NCI-H526 (cell line): ENCODE measurements around the gene KIAA0825.
A peak's percentile ranks its signal among the peaks of the same experiment; 100 is the strongest.
"Not testable (repeated sequence)": the region's sequence is repeated elsewhere in the genome, so short reads cannot be mapped to it uniquely, and the experiment has no call there.

Source experiments
- DNase-seq, 2 experiments: peaks; one replicate each; lab custom pipeline; 2025; lab: John Stamatoyannopoulos, UW

KIAA0825 gene

GRCh38 chr5:94174748-94175411 lies 443.5 kb downstream of the KIAA0825 start:
- DNase-seq = no peak

- DNase-seq = no peak
These were observed 445.3 kb downstream of the KIAA0825 start for GRCh38 chr5:94173100-94173499.

GRCh38 chr5:94171070-94171469 lies 447.3 kb downstream of the KIAA0825 start:
- not testable (repeated sequence) for DNase-seq

- DNase-seq = not testable (repeated sequence)
These were observed 448.2 kb downstream of the KIAA0825 start for GRCh38 chr5:94170158-94170557.

- no peak for DNase-seq
These were observed 450.3 kb downstream of the KIAA0825 start for GRCh38 chr5:94168151-94168550.

- no peak for DNase-seq
These were observed 456.6 kb downstream of the KIAA0825 start for GRCh38 chr5:94161801-94162200.

- DNase-seq = no peak
These were observed 459.3 kb downstream of the KIAA0825 start for GRCh38 chr5:94159144-94159543.

GRCh38 chr5:94157704-94158539 lies 460.5 kb downstream of the KIAA0825 start:
- no peak for DNase-seq

- no peak for DNase-seq
These were observed 463.7 kb downstream of the KIAA0825 start for GRCh38 chr5:94154672-94155071.

GRCh38 chr5:94153736-94154450 lies 464.5 kb downstream of the KIAA0825 start:
- no peak for DNase-seq

- not testable (repeated sequence) for DNase-seq
These were observed 474.8 kb downstream of the KIAA0825 start for GRCh38 chr5:94143621-94144020.

GRCh38 chr5:94140300-94140699 lies 478.1 kb downstream of the KIAA0825 start:
- no peak for DNase-seq

- DNase-seq = no peak
These were observed 488.3 kb downstream of the KIAA0825 start for GRCh38 chr5:94130077-94130476.

- DNase-seq = no peak
These were observed 493.3 kb downstream of the KIAA0825 start for GRCh38 chr5:94125107-94125506.

GRCh38 chr5:94116317-94116716 lies 502.1 kb downstream of the KIAA0825 start:
- DNase-seq = not testable (repeated sequence)

- no peak for DNase-seq
These were observed 505.3 kb downstream of the KIAA0825 start for GRCh38 chr5:94113087-94113486.

GRCh38 chr5:94111209-94112004 lies 507.0 kb downstream of the KIAA0825 start:
- peak; percentile 87 to 93 for DNase-seq

GRCh38 chr5:94103514-94104245 lies 514.7 kb downstream of the KIAA0825 start:
- DNase-seq = no peak
